ENCODE results near the gene JARID2.

JARID2 gene

GRCh38 chr6:15389765-15390723, 144.2 kb downstream of the JARID2 start:
- peak overlapping the region; percentile 43 for H3K9ac ChIP-seq (ENCODE audit: insufficient read length)
- peak overlapping the region; percentile 79 for H3K27ac ChIP-seq
- peak overlapping the region; percentile 24; the same call in 1 of the 2 replicates for H3K4me3 ChIP-seq
- TF ChIP-seq FOXP2 (optimal IDR thresholded peaks at IDR 0.05; ENCODE audit: control extremely low read depth, extremely low read length, insufficient read depth): no peak
- no peak for TF ChIP-seq EZH2 (IDR thresholded peaks at IDR 0.05)
- no peak for TF ChIP-seq POLR2AphosphoS5 (IDR thresholded peaks at IDR 0.05; ENCODE audit: borderline replicate concordance, low read depth, low read length)
- DNase-seq (ENCODE audit: low read depth, low spot score): no peak
- peaks cover 23% of the 10 kb centered on the region for H3K36me3 ChIP-seq (ENCODE audit: insufficient read depth, low read length)
- no peaks in the 10 kb centered on the region for H3K9me3 ChIP-seq (ENCODE audit: low read depth, low read length)

- TF ChIP-seq FOXP2 (optimal IDR thresholded peaks at IDR 0.05; ENCODE audit: control extremely low read depth, extremely low read length, insufficient read depth) (no peak), EZH2 (IDR thresholded peaks at IDR 0.05) (no peak), POLR2AphosphoS5 (IDR thresholded peaks at IDR 0.05; ENCODE audit: borderline replicate concordance, low read depth, low read length) (no peak)
- no peak for DNase-seq (ENCODE audit: low read depth, low spot score)
- no peak overlapping the region for H3K9ac ChIP-seq (ENCODE audit: insufficient read length)
Observed at GRCh38 chr6:15391500-15391899, 145.6 kb downstream of the JARID2 start.

GRCh38 chr6:15392182-15392581, 146.3 kb downstream of the JARID2 start:
- no peak for DNase-seq (ENCODE audit: low read depth, low spot score)
- no peak overlapping the region for H3K9ac ChIP-seq (ENCODE audit: insufficient read length)
- H3K27ac ChIP-seq: no peak overlapping the region
- no peak for TF ChIP-seq POLR2AphosphoS5 (IDR thresholded peaks at IDR 0.05; ENCODE audit: borderline replicate concordance, low read depth, low read length)
- no peak for TF ChIP-seq EZH2 (IDR thresholded peaks at IDR 0.05)
- TF ChIP-seq FOXP2 (optimal IDR thresholded peaks at IDR 0.05; ENCODE audit: control extremely low read depth, extremely low read length, insufficient read depth): no peak
- H3K4me3 ChIP-seq: no peak overlapping the region
- peaks cover 23% of the 10 kb centered on the region for H3K36me3 ChIP-seq (ENCODE audit: insufficient read depth, low read length)
- no peaks in the 10 kb centered on the region for H3K9me3 ChIP-seq (ENCODE audit: low read depth, low read length)

More at GRCh38 chr6:15391500-15391899, 145.6 kb downstream of the JARID2 start:
- H3K27ac ChIP-seq: peak overlapping the region; percentile 79
- H3K36me3 ChIP-seq (ENCODE audit: insufficient read depth, low read length): peaks cover 23% of the 10 kb centered on the region
- H3K4me3 ChIP-seq: no peak overlapping the region
- H3K9me3 ChIP-seq (ENCODE audit: low read depth, low read length): no peaks in the 10 kb centered on the region

- no peak for DNase-seq (ENCODE audit: low read depth, low spot score)
- H3K36me3 ChIP-seq (ENCODE audit: insufficient read depth, low read length): peaks cover 23% of the 10 kb centered on the region
- no peak for TF ChIP-seq FOXP2 (optimal IDR thresholded peaks at IDR 0.05; ENCODE audit: control extremely low read depth, extremely low read length, insufficient read depth)
- no peak for TF ChIP-seq EZH2 (IDR thresholded peaks at IDR 0.05)
- TF ChIP-seq POLR2AphosphoS5 (IDR thresholded peaks at IDR 0.05; ENCODE audit: borderline replicate concordance, low read depth, low read length): no peak
- no peaks in the 10 kb centered on the region for H3K9me3 ChIP-seq (ENCODE audit: low read depth, low read length)
- H3K4me3 ChIP-seq: no peak overlapping the region
- H3K27ac ChIP-seq: no peak overlapping the region
- H3K9ac ChIP-seq (ENCODE audit: insufficient read length): no peak overlapping the region
Observed at GRCh38 chr6:15393605-15394004, 147.7 kb downstream of the JARID2 start.

GRCh38 chr6:15395087-15395486, 149.2 kb downstream of the JARID2 start:
- Histone ChIP-seq H3K9ac (ENCODE audit: insufficient read length) (no peak overlapping the region), H3K27ac (no peak overlapping the region), H3K36me3 (ENCODE audit: insufficient read depth, low read length) (peaks cover 23% of the 10 kb centered on the region), H3K4me3 (no peak overlapping the region), H3K9me3 (ENCODE audit: low read depth, low read length) (no peaks in the 10 kb centered on the region)
- TF ChIP-seq FOXP2 (optimal IDR thresholded peaks at IDR 0.05; ENCODE audit: control extremely low read depth, extremely low read length, insufficient read depth): no peak
- no peak for TF ChIP-seq POLR2AphosphoS5 (IDR thresholded peaks at IDR 0.05; ENCODE audit: borderline replicate concordance, low read depth, low read length)
- TF ChIP-seq EZH2 (IDR thresholded peaks at IDR 0.05): no peak
- DNase-seq (ENCODE audit: low read depth, low spot score): no peak

GRCh38 chr6:15396808-15397207, 150.9 kb downstream of the JARID2 start:
- H3K9me3 ChIP-seq (ENCODE audit: low read depth, low read length): no peaks in the 10 kb centered on the region
- no peak for TF ChIP-seq POLR2AphosphoS5 (IDR thresholded peaks at IDR 0.05; ENCODE audit: borderline replicate concordance, low read depth, low read length)
- TF ChIP-seq FOXP2 (optimal IDR thresholded peaks at IDR 0.05; ENCODE audit: control extremely low read depth, extremely low read length, insufficient read depth): no peak
- TF ChIP-seq EZH2 (IDR thresholded peaks at IDR 0.05): no peak
- H3K36me3 ChIP-seq (ENCODE audit: insufficient read depth, low read length): peaks cover 16% of the 10 kb centered on the region
- 0 out of 2 replicates have a peak overlapping the region, but pooled peaks have one; percentile 28 for H3K27ac ChIP-seq
- DNase-seq (ENCODE audit: low read depth, low spot score): no peak
- H3K4me3 ChIP-seq: no peak overlapping the region
- H3K9ac ChIP-seq (ENCODE audit: insufficient read length): no peak overlapping the region

GRCh38 chr6:15398633-15399275, 152.9 kb downstream of the JARID2 start:
- H3K27ac ChIP-seq: peak overlapping the region; percentile 51
- H3K36me3 ChIP-seq (ENCODE audit: insufficient read depth, low read length): peaks cover 6% of the 10 kb centered on the region

More at GRCh38 chr6:15398633-15399275, 152.9 kb downstream of the JARID2 start:
- Histone ChIP-seq H3K9me3 (ENCODE audit: low read depth, low read length) (no peaks in the 10 kb centered on the region), H3K4me3 (peak overlapping the region; percentile 39), H3K9ac (ENCODE audit: insufficient read length) (no peak overlapping the region)
- TF ChIP-seq EZH2 (IDR thresholded peaks at IDR 0.05) (no peak), POLR2AphosphoS5 (IDR thresholded peaks at IDR 0.05; ENCODE audit: borderline replicate concordance, low read depth, low read length) (no peak), FOXP2 (optimal IDR thresholded peaks at IDR 0.05; ENCODE audit: control extremely low read depth, extremely low read length, insufficient read depth) (no peak)
- DNase-seq (ENCODE audit: low read depth, low spot score): no peak
